ENCODE data around the gene CLCN4.

Gene CLCN4

GRCh38 chrX:10111364-10112148 is 45.2 kb upstream of the CLCN4 start:
- Histone ChIP-seq H3K9me2 (replicated peaks; ENCODE audit: low read depth, low read length) (no peaks in the 10 kb centered on the region), H3K27me3 (ENCODE audit: insufficient read depth, low read length, poor library complexity, severe bottlenecking) (no peaks in the 10 kb centered on the region), H3K4me2 (ENCODE audit: low read depth, low read length, poor library complexity, severe bottlenecking) (no peak overlapping the region), H3K9ac (ENCODE audit: low read depth, low read length, poor library complexity, severe bottlenecking) (no peak overlapping the region), H3K9me3 (ENCODE audit: insufficient read depth, low read depth, low read length) (no peaks in the 10 kb centered on the region), H3K4me3 (ENCODE audit: low read length, poor library complexity, severe bottlenecking) (no peak overlapping the region), H3K36me3 (ENCODE audit: insufficient read depth, low read length) (no peaks in the 10 kb centered on the region), H2AFZ (ENCODE audit: low read length) (no peak overlapping the region), H3K4me1 (ENCODE audit: insufficient read depth, low read length, poor library complexity, severe bottlenecking) (no peaks in the 10 kb centered on the region), H3F3A (ENCODE audit: low read depth) (no peaks in the 10 kb centered on the region), H4K20me1 (ENCODE audit: insufficient read depth, low read length, poor library complexity, severe bottlenecking) (no peaks in the 10 kb centered on the region), H3K79me2 (ENCODE audit: insufficient read depth, low read length) (no peaks in the 10 kb centered on the region)
- TF ChIP-seq EZH2phosphoT487 (IDR thresholded peaks at IDR 0.05; ENCODE audit: borderline replicate concordance) (no peak), CTCF (conservative IDR thresholded peaks at IDR 0.05; ENCODE audit: low read length) (no peak)

- no peaks in the 10 kb centered on the region for H3K9me2 ChIP-seq (replicated peaks; ENCODE audit: low read depth, low read length)
- no peaks in the 10 kb centered on the region for H3K9me3 ChIP-seq (ENCODE audit: insufficient read depth, low read depth, low read length)
- H2AFZ ChIP-seq (ENCODE audit: low read length) = no peak overlapping the region
- H3F3A ChIP-seq (ENCODE audit: low read depth) = no peaks in the 10 kb centered on the region
- H3K9ac ChIP-seq (ENCODE audit: low read depth, low read length, poor library complexity, severe bottlenecking) = no peak overlapping the region
- H3K79me2 ChIP-seq (ENCODE audit: insufficient read depth, low read length) = no peaks in the 10 kb centered on the region
- H3K27me3 ChIP-seq (ENCODE audit: insufficient read depth, low read length, poor library complexity, severe bottlenecking) = no peaks in the 10 kb centered on the region
- TF ChIP-seq EZH2phosphoT487 (IDR thresholded peaks at IDR 0.05; ENCODE audit: borderline replicate concordance) = no peak
- TF ChIP-seq CTCF (conservative IDR thresholded peaks at IDR 0.05; ENCODE audit: low read length) = no peak
- H3K36me3 ChIP-seq (ENCODE audit: insufficient read depth, low read length) = no peaks in the 10 kb centered on the region
- no peak overlapping the region for H3K4me3 ChIP-seq (ENCODE audit: low read length, poor library complexity, severe bottlenecking)
- no peak overlapping the region for H3K4me2 ChIP-seq (ENCODE audit: low read depth, low read length, poor library complexity, severe bottlenecking)
- H4K20me1 ChIP-seq (ENCODE audit: insufficient read depth, low read length, poor library complexity, severe bottlenecking) = no peaks in the 10 kb centered on the region
- no peaks in the 10 kb centered on the region for H3K4me1 ChIP-seq (ENCODE audit: insufficient read depth, low read length, poor library complexity, severe bottlenecking)
Measured at GRCh38 chrX:10112510-10112909, 44.3 kb upstream of the CLCN4 start.

- H3K4me2 ChIP-seq (ENCODE audit: low read depth, low read length, poor library complexity, severe bottlenecking) = no peak overlapping the region
- H2AFZ ChIP-seq (ENCODE audit: low read length) = no peak overlapping the region
- no peaks in the 10 kb centered on the region for H4K20me1 ChIP-seq (ENCODE audit: insufficient read depth, low read length, poor library complexity, severe bottlenecking)
- no peaks in the 10 kb centered on the region for H3K79me2 ChIP-seq (ENCODE audit: insufficient read depth, low read length)
- TF ChIP-seq CTCF (conservative IDR thresholded peaks at IDR 0.05; ENCODE audit: low read length) (no peak), EZH2phosphoT487 (IDR thresholded peaks at IDR 0.05; ENCODE audit: borderline replicate concordance) (no peak)
- no peaks in the 10 kb centered on the region for H3K9me3 ChIP-seq (ENCODE audit: insufficient read depth, low read depth, low read length)
- H3K27me3 ChIP-seq (ENCODE audit: insufficient read depth, low read length, poor library complexity, severe bottlenecking) = no peaks in the 10 kb centered on the region
- no peaks in the 10 kb centered on the region for H3K4me1 ChIP-seq (ENCODE audit: insufficient read depth, low read length, poor library complexity, severe bottlenecking)
- H3K9ac ChIP-seq (ENCODE audit: low read depth, low read length, poor library complexity, severe bottlenecking) = no peak overlapping the region
- H3K36me3 ChIP-seq (ENCODE audit: insufficient read depth, low read length) = peaks cover 7% of the 10 kb centered on the region; the same call in 1 of the 2 replicates
- no peaks in the 10 kb centered on the region for H3K9me2 ChIP-seq (replicated peaks; ENCODE audit: low read depth, low read length)
- no peak overlapping the region for H3K4me3 ChIP-seq (ENCODE audit: low read length, poor library complexity, severe bottlenecking)
- no peaks in the 10 kb centered on the region for H3F3A ChIP-seq (ENCODE audit: low read depth)
Measured at GRCh38 chrX:10115082-10115481, 41.7 kb upstream of the CLCN4 start.
